Measurements from ENCODE around the gene DAZAP2. TPM values are rescaled to one million over a fixed set of nuclear protein-coding genes. Genes with fewer than 3 reads are reported as not detected.

Gene DAZAP2
- polyA plus RNA-seq, 4 donors, result 325 to 498 (median 480) TPM

DNA sequence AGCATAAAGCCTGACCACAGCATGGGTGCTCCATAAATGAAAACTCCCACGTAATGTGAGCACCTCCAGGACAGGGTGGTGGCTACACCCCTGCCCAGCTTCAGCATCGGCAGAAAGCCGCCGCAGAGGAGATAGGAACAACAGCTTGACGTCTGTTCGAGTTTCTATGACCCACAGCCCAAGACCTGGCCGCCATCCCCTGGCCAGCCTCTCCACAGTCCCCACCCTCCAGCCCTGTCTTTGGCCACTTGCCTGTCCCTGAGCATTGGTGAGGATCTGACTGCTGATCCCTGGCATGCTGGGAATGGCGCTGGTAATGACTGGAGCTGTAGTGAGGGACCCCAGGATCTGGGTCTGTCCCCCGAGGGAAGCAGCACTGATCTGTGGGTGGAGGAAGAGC, 42.1 kb upstream of the DAZAP2 start:
- Histone ChIP-seq H3K4me1 (ENCODE audit: control insufficient read depth in 3 of 3, insufficient read depth in 2 of 3, low read depth in 1 of 3, low read length in 2 of 3) (no peaks in the 10 kb centered on the region), H3K27me3 (ENCODE audit: control insufficient read depth in 3 of 3, insufficient read depth in 3 of 3, low read length in 3 of 3) (no peaks in the 10 kb centered on the region), H3K9me3 (ENCODE audit: control insufficient read depth in 2 of 2, insufficient read depth in 1 of 2, low read depth in 1 of 2, low read length in 1 of 2) (no peaks in the 10 kb centered on the region), H3K36me3 (ENCODE audit: control insufficient read depth in 3 of 3, insufficient read depth in 2 of 3, low read depth in 1 of 3, low read length in 3 of 3) (peaks cover 0 to 14% (median 0%) of the 10 kb centered on the region in 3 donors), H3K4me3 (ENCODE audit: low read depth in 1 of 3, low read length in 3 of 3) (no peak overlapping the region), H3K27ac (ENCODE audit: low read depth in 1 of 3, low read length in 2 of 3) (no peak overlapping the region)
- DNase-seq (no peak), FAIRE-seq (no peak)
- WGBS, 3 donors, result 89 to 93% (median 90%) methylated on average over 9 of the region's 9 CpGs

GRCh38 chr12:51197736-51198567, 40.7 kb upstream of the DAZAP2 start:
- WGBS, 3 donors, result 93 to 96% (median 94%) methylated on average over 38 of the region's 38 CpGs
- FAIRE-seq (no peak), DNase-seq (no peak)
- H3K36me3 ChIP-seq (ENCODE audit: control insufficient read depth in 3 of 3, insufficient read depth in 2 of 3, low read depth in 1 of 3, low read length in 3 of 3), result peaks cover 0 to 8% (median 0%) of the 10 kb centered on the region in 3 donors
- no peaks in the 10 kb centered on the region for H3K4me1 ChIP-seq (ENCODE audit: control insufficient read depth in 3 of 3, insufficient read depth in 2 of 3, low read depth in 1 of 3, low read length in 2 of 3)
- no peaks in the 10 kb centered on the region for H3K9me3 ChIP-seq (ENCODE audit: control insufficient read depth in 2 of 2, insufficient read depth in 1 of 2, low read depth in 1 of 2, low read length in 1 of 2)
- H3K27ac ChIP-seq (ENCODE audit: low read depth in 1 of 3, low read length in 2 of 3), result no peak overlapping the region
- H3K4me3 ChIP-seq (ENCODE audit: low read depth in 1 of 3, low read length in 3 of 3), result no peak overlapping the region
- no peaks in the 10 kb centered on the region for H3K27me3 ChIP-seq (ENCODE audit: control insufficient read depth in 3 of 3, insufficient read depth in 3 of 3, low read length in 3 of 3)

- DNase-seq, result no peak
Measured at GRCh38 chr12:51198568-51199365, 39.9 kb upstream of the DAZAP2 start.

DNA sequence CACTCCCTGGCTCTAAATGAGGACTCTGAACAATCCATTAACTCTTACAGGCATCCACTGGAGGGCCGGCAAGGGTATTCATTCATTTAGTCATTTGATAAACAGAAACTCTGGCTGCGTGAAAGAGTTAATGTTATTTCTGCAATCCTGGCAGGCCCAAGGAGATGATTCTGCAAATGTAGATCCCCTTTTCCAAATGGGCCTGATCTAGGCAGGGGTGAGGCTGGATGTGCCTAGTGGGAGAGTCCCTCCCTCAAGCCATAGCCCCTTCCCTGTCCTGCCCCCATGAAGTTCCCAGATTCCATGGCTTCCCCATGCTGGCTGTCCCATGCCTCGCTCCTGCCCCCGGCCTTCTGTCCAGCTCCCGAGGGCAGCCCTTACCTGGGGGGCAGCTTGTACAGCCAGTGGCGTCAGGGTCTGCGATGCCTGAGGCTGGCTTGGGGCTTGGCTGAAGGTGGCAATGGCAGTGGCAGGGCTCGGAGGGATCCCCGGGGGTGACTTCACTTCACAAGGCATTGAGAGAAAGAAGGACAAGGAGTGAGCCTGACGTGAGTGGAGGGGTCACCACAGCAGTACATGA, 39.2 kb upstream of the DAZAP2 start:
- H3K9me3 ChIP-seq (ENCODE audit: control insufficient read depth in 2 of 2, insufficient read depth in 1 of 2, low read depth in 1 of 2, low read length in 1 of 2), result no peaks in the 10 kb centered on the region
- DNase-seq, result no peak
- no peak overlapping the region for H3K4me3 ChIP-seq (ENCODE audit: low read depth in 1 of 3, low read length in 3 of 3)
- no peak for FAIRE-seq
- H3K27me3 ChIP-seq (ENCODE audit: control insufficient read depth in 3 of 3, insufficient read depth in 3 of 3, low read length in 3 of 3), result no peaks in the 10 kb centered on the region
- WGBS, 3 donors, result 90 to 94% (median 91%) methylated on average over 10 of the region's 10 CpGs
- H3K4me1 ChIP-seq (ENCODE audit: control insufficient read depth in 3 of 3, insufficient read depth in 2 of 3, low read depth in 1 of 3, low read length in 2 of 3), result no peaks in the 10 kb centered on the region
- peaks cover 0 to 14% (median 0%) of the 10 kb centered on the region in 3 donors for H3K36me3 ChIP-seq (ENCODE audit: control insufficient read depth in 3 of 3, insufficient read depth in 2 of 3, low read depth in 1 of 3, low read length in 3 of 3)
- no peak overlapping the region for H3K27ac ChIP-seq (ENCODE audit: low read depth in 1 of 3, low read length in 2 of 3)

More at GRCh38 chr12:51198568-51199365, 39.9 kb upstream of the DAZAP2 start:
- no peak for FAIRE-seq
- H3K9me3 ChIP-seq (ENCODE audit: control insufficient read depth in 2 of 2, insufficient read depth in 1 of 2, low read depth in 1 of 2, low read length in 1 of 2), result no peaks in the 10 kb centered on the region
- no peaks in the 10 kb centered on the region for H3K27me3 ChIP-seq (ENCODE audit: control insufficient read depth in 3 of 3, insufficient read depth in 3 of 3, low read length in 3 of 3)
- no peak overlapping the region for H3K4me3 ChIP-seq (ENCODE audit: low read depth in 1 of 3, low read length in 3 of 3)
- 87 to 94% (median 89%) methylated on average over 15 to 16 of the region's 16 CpGs for WGBS, 3 donors
- peaks cover 0 to 10% (median 0%) of the 10 kb centered on the region in 3 donors for H3K36me3 ChIP-seq (ENCODE audit: control insufficient read depth in 3 of 3, insufficient read depth in 2 of 3, low read depth in 1 of 3, low read length in 3 of 3)
- no peak overlapping the region for H3K27ac ChIP-seq (ENCODE audit: low read depth in 1 of 3, low read length in 2 of 3)
- no peaks in the 10 kb centered on the region for H3K4me1 ChIP-seq (ENCODE audit: control insufficient read depth in 3 of 3, insufficient read depth in 2 of 3, low read depth in 1 of 3, low read length in 2 of 3)

DNA sequence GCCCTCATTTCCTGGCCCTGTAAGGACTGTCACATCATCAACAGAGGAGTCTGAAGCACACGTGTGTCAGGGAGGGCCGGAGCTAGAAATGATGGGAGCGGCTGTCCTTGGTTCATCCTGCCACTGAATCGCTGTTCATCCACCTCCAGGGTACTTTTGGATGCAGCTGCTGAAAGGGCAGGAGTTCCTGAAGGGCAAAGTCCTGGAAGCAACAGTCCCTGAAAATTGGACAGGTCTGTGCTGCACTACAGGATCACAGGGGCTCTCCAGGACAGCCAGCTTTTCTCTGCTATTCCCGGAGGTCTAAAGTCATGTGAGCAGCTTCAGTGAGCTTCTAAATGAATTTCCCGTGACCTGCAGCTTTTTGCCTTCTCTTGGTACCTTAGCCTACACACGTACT, 38.5 kb upstream of the DAZAP2 start:
- Histone ChIP-seq H3K9me3 (ENCODE audit: control insufficient read depth in 2 of 2, insufficient read depth in 1 of 2, low read depth in 1 of 2, low read length in 1 of 2) (no peaks in the 10 kb centered on the region), H3K36me3 (ENCODE audit: control insufficient read depth in 3 of 3, insufficient read depth in 2 of 3, low read depth in 1 of 3, low read length in 3 of 3) (peaks cover 0 to 14% (median 0%) of the 10 kb centered on the region in 3 donors), H3K27ac (ENCODE audit: low read depth in 1 of 3, low read length in 2 of 3) (no peak overlapping the region), H3K4me1 (ENCODE audit: control insufficient read depth in 3 of 3, insufficient read depth in 2 of 3, low read depth in 1 of 3, low read length in 2 of 3) (no peaks in the 10 kb centered on the region), H3K4me3 (ENCODE audit: low read depth in 1 of 3, low read length in 3 of 3) (no peak overlapping the region), H3K27me3 (ENCODE audit: control insufficient read depth in 3 of 3, insufficient read depth in 3 of 3, low read length in 3 of 3) (no peaks in the 10 kb centered on the region)
- FAIRE-seq, result no peak
- 55 to 83% (median 73%) methylated on average over 7 of the region's 7 CpGs for WGBS, 3 donors
- no peak for DNase-seq

DNA sequence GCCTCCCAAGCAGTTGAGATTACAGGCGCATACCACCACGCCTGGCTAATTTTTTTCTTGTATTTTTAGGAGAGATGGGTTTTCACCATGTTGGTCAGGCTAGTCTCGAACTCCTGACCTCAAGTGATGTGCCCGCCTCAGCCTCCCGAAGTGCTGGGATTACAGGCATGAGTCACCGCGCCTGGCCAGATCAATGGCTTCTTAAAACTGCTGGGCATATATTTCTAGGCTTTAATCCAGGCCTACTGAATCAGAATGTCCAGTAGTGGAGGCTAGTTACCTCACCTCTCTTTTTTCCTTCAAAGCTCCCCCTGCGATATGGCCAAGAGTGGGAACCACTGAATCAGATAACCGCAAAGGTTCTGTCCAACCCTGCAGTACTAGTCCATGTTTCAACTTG, 37.8 kb upstream of the DAZAP2 start:
- peaks cover 0 to 14% (median 0%) of the 10 kb centered on the region in 3 donors for H3K36me3 ChIP-seq (ENCODE audit: control insufficient read depth in 3 of 3, insufficient read depth in 2 of 3, low read depth in 1 of 3, low read length in 3 of 3)
- FAIRE-seq, result no peak
- WGBS, 3 donors, result 93 to 97% (median 94%) methylated on average over 9 of the region's 9 CpGs

GRCh38 chr12:51202718-51203117, 35.9 kb upstream of the DAZAP2 start:
- no peak for DNase-seq
- no peak overlapping the region for H3K27ac ChIP-seq (ENCODE audit: low read depth in 1 of 3, low read length in 2 of 3)
- peaks cover 0 to 7% (median 0%) of the 10 kb centered on the region in 3 donors for H3K36me3 ChIP-seq (ENCODE audit: control insufficient read depth in 3 of 3, insufficient read depth in 2 of 3, low read depth in 1 of 3, low read length in 3 of 3)
- no peaks in the 10 kb centered on the region for H3K4me1 ChIP-seq (ENCODE audit: control insufficient read depth in 3 of 3, insufficient read depth in 2 of 3, low read depth in 1 of 3, low read length in 2 of 3)
- H3K4me3 ChIP-seq (ENCODE audit: low read depth in 1 of 3, low read length in 3 of 3), result no peak overlapping the region
- FAIRE-seq, result no peak
- no peaks in the 10 kb centered on the region for H3K9me3 ChIP-seq (ENCODE audit: control insufficient read depth in 2 of 2, insufficient read depth in 1 of 2, low read depth in 1 of 2, low read length in 1 of 2)
- no peaks in the 10 kb centered on the region for H3K27me3 ChIP-seq (ENCODE audit: control insufficient read depth in 3 of 3, insufficient read depth in 3 of 3, low read length in 3 of 3)
- WGBS, 3 donors, result 85 to 87% (median 86%) methylated on average over 5 of the region's 5 CpGs

More for the DNA sequence above, 37.8 kb upstream of the DAZAP2 start:
- no peaks in the 10 kb centered on the region for H3K9me3 ChIP-seq (ENCODE audit: control insufficient read depth in 2 of 2, insufficient read depth in 1 of 2, low read depth in 1 of 2, low read length in 1 of 2)
- no peak overlapping the region for H3K4me3 ChIP-seq (ENCODE audit: low read depth in 1 of 3, low read length in 3 of 3)
- H3K4me1 ChIP-seq (ENCODE audit: control insufficient read depth in 3 of 3, insufficient read depth in 2 of 3, low read depth in 1 of 3, low read length in 2 of 3), result no peaks in the 10 kb centered on the region
- H3K27me3 ChIP-seq (ENCODE audit: control insufficient read depth in 3 of 3, insufficient read depth in 3 of 3, low read length in 3 of 3), result no peaks in the 10 kb centered on the region
- no peak for DNase-seq
- H3K27ac ChIP-seq (ENCODE audit: low read depth in 1 of 3, low read length in 2 of 3), result no peak overlapping the region

DNA sequence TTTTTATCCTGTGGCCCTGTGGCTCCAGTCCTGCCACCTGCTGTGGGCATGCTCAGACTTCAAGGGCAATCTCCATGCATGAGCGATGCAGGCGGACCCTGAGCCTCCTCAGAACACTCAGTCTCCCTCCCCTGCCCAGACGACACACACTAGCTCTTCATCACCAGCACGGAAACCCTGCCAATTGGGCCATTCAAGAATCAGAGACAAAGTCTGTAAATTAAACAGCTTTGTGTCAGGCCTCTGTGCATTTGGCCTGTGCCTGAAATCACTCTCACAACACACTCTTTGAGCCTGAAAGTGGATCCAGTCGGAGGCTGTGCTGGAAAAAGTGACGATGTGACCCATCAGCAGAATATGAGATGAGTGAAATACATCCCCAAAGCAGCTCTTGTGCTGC, 33.3 kb upstream of the DAZAP2 start:
- FAIRE-seq (no peak), DNase-seq (no peak)
- H3K4me3 ChIP-seq (ENCODE audit: low read depth in 1 of 3, low read length in 3 of 3), result no peak overlapping the region
- H3K27ac ChIP-seq (ENCODE audit: low read depth in 1 of 3, low read length in 2 of 3), result no peak overlapping the region
- no peaks in the 10 kb centered on the region for H3K27me3 ChIP-seq (ENCODE audit: control insufficient read depth in 3 of 3, insufficient read depth in 3 of 3, low read length in 3 of 3)
- no peaks in the 10 kb centered on the region for H3K9me3 ChIP-seq (ENCODE audit: control insufficient read depth in 2 of 2, insufficient read depth in 1 of 2, low read depth in 1 of 2, low read length in 1 of 2)
- WGBS, 3 donors, result 90 to 96% (median 92%) methylated on average over 6 of the region's 6 CpGs
- peaks cover 0 to 6% (median 0%) of the 10 kb centered on the region in 3 donors for H3K36me3 ChIP-seq (ENCODE audit: control insufficient read depth in 3 of 3, insufficient read depth in 2 of 3, low read depth in 1 of 3, low read length in 3 of 3)
- H3K4me1 ChIP-seq (ENCODE audit: control insufficient read depth in 3 of 3, insufficient read depth in 2 of 3, low read depth in 1 of 3, low read length in 2 of 3), result no peaks in the 10 kb centered on the region

All from small intestine (tissue), 7 donors.